SW 1271 (cell line): Measurements from ENCODE around the gene EFHD2.
"Not testable (repeated sequence)": the region's sequence is repeated elsewhere in the genome, so short reads cannot be mapped to it uniquely, and the experiment has no call there.

Source experiments
- DNase-seq, 2 experiments: peaks; one replicate each; lab custom pipeline; 2025; lab: John Stamatoyannopoulos, UW

The EFHD2 gene

GRCh38 chr1:15409388-15410222 is at the start of gene EFHD2:
Gene EFHD2, plus strand, starts transcription at chr1:15409888. Its CDS starts 84 bp downstream, at chr1:15409972.
- peak; percentile 22 to 61 for DNase-seq

- no peak for DNase-seq
These were observed 49.0 kb upstream of the EFHD2 start for GRCh38 chr1:15360700-15361099.

GRCh38 chr1:15362096-15362736 is 47.5 kb upstream of the EFHD2 start:
- no peak for DNase-seq

GRCh38 chr1:15362737-15363128 is 47.0 kb upstream of the EFHD2 start:
- DNase-seq = no peak

- no peak for DNase-seq
These were observed 44.9 kb upstream of the EFHD2 start for GRCh38 chr1:15364740-15365139.

GRCh38 chr1:15368888-15369287 is 40.8 kb upstream of the EFHD2 start:
- DNase-seq = no peak

GRCh38 chr1:15370268-15370667 is 39.4 kb upstream of the EFHD2 start:
- no peak for DNase-seq

GRCh38 chr1:15370781-15371520 is 38.7 kb upstream of the EFHD2 start:
- no peak for DNase-seq

GRCh38 chr1:15371610-15372545 is 37.8 kb upstream of the EFHD2 start:
- DNase-seq = no peak

GRCh38 chr1:15378729-15379128 is 31.0 kb upstream of the EFHD2 start:
- DNase-seq = no peak

GRCh38 chr1:15379151-15379550 is 30.5 kb upstream of the EFHD2 start:
- not testable (repeated sequence) for DNase-seq

- no peak for DNase-seq
These were observed 28.8 kb upstream of the EFHD2 start for GRCh38 chr1:15380601-15381508.

- no peak for DNase-seq
These were observed 27.9 kb upstream of the EFHD2 start for GRCh38 chr1:15381805-15382204.

- no peak for DNase-seq
These were observed 26.8 kb upstream of the EFHD2 start for GRCh38 chr1:15382601-15383518.

- no peak for DNase-seq
These were observed 25.9 kb upstream of the EFHD2 start for GRCh38 chr1:15383810-15384209.

- no peak for DNase-seq
These were observed 25.3 kb upstream of the EFHD2 start for GRCh38 chr1:15384301-15384901.

- no peak for DNase-seq
These were observed 24.3 kb upstream of the EFHD2 start for GRCh38 chr1:15385420-15385819.

GRCh38 chr1:15386164-15386749 is 23.4 kb upstream of the EFHD2 start:
- no peak for DNase-seq
